HT1080 (cell line): ENCODE data around the gene UBASH3B. TPM values are rescaled to one million over a fixed set of nuclear protein-coding genes. Genes with fewer than 3 reads are reported as not detected.

ENCODE experiments used
- DNase-seq: peaks from one replicate; pipeline ENCODE4 v3.0.0-alpha.2; 2015; ENCODE audit warnings: low read depth
- total RNA-seq: library from RNA; depleted of rRNA; stranded (reverse); fragments of >200 nt; shearing (Covaris generic); gene quantifications from 2 replicates; pipeline ENCODE4 v1.2.3, GENCODE V29; 2014

The UBASH3B gene
- total RNA-seq, 1 experiment from 2014 or later = 175 TPM

- peak; percentile 62 for DNase-seq
These were observed 96.0 kb downstream of the UBASH3B start for GRCh38 chr11:122751292-122752070.

- DNase-seq = no peak
These were observed 98.5 kb downstream of the UBASH3B start for GRCh38 chr11:122754028-122754427.

GRCh38 chr11:122754553-122755322, 99.2 kb downstream of the UBASH3B start:
- DNase-seq = no peak

- DNase-seq = no peak
These were observed 99.9 kb downstream of the UBASH3B start for GRCh38 chr11:122755409-122755808.

- no peak for DNase-seq
These were observed 100.4 kb downstream of the UBASH3B start for GRCh38 chr11:122755941-122756340.

- DNase-seq = no peak
These were observed 100.9 kb downstream of the UBASH3B start for GRCh38 chr11:122756417-122756816.

GRCh38 chr11:122757201-122757600, 101.7 kb downstream of the UBASH3B start:
- DNase-seq = no peak

GRCh38 chr11:122758339-122758738, 102.8 kb downstream of the UBASH3B start:
- no peak for DNase-seq

- DNase-seq = peak; percentile 90
These were observed 103.5 kb downstream of the UBASH3B start for GRCh38 chr11:122758974-122759373.

GRCh38 chr11:122763108-122763507, 107.6 kb downstream of the UBASH3B start:
- no peak for DNase-seq

GRCh38 chr11:122764371-122765090, 109.0 kb downstream of the UBASH3B start:
- no peak for DNase-seq

GRCh38 chr11:122765487-122766131, 110.1 kb downstream of the UBASH3B start:
- no peak for DNase-seq

- DNase-seq = peak; percentile 50
These were observed 113.7 kb downstream of the UBASH3B start for GRCh38 chr11:122769126-122769780.

- DNase-seq = peak; percentile 25
These were observed 117.4 kb downstream of the UBASH3B start for GRCh38 chr11:122772945-122773344.

GRCh38 chr11:122773781-122774266, 118.3 kb downstream of the UBASH3B start:
- no peak for DNase-seq

GRCh38 chr11:122775675-122776271, 120.3 kb downstream of the UBASH3B start:
- DNase-seq = no peak

- no peak for DNase-seq
These were observed 121.0 kb downstream of the UBASH3B start for GRCh38 chr11:122776546-122776945.

- DNase-seq = no peak
These were observed 121.8 kb downstream of the UBASH3B start for GRCh38 chr11:122777343-122777742.

- peak; percentile 90 for DNase-seq
These were observed 122.6 kb downstream of the UBASH3B start for GRCh38 chr11:122778148-122778547.

- DNase-seq = no peak
These were observed 123.6 kb downstream of the UBASH3B start for GRCh38 chr11:122779047-122779629.
